Measurements from ENCODE around the gene RIBC1.
"Not testable (repeated sequence)": the region's sequence is repeated elsewhere in the genome, so short reads cannot be mapped to it uniquely, and the experiment has no call there.

Gene RIBC1

GRCh38 chrX:53442322-53442631 lies 19.6 kb downstream of the RIBC1 start:
- no peak for DNase-seq (ENCODE audit: extremely low read depth, low read depth)

DNA sequence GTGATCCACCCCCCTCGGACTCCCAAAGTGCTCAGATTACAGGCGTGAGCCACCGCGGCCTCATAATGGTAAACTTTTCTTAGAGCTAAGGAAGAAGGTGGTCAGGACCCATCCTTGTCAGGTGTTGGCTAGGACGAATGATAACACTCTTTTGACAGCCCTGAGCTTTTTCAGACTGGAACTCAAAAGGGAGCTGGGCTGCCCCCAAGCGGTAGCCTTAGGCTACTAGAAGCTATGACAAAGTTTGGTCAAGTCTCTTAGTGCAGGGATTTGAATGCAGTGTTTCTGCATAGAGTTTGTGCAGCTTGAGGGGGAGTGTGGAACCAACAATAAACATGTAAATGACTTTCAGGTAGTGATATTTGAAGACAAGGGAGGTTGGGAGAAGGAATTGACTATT lies 23.3 kb downstream of the RIBC1 start:
- DNase-seq (ENCODE audit: extremely low read depth, low read depth), result no peak
- TF ChIP-seq, protein P1, sequence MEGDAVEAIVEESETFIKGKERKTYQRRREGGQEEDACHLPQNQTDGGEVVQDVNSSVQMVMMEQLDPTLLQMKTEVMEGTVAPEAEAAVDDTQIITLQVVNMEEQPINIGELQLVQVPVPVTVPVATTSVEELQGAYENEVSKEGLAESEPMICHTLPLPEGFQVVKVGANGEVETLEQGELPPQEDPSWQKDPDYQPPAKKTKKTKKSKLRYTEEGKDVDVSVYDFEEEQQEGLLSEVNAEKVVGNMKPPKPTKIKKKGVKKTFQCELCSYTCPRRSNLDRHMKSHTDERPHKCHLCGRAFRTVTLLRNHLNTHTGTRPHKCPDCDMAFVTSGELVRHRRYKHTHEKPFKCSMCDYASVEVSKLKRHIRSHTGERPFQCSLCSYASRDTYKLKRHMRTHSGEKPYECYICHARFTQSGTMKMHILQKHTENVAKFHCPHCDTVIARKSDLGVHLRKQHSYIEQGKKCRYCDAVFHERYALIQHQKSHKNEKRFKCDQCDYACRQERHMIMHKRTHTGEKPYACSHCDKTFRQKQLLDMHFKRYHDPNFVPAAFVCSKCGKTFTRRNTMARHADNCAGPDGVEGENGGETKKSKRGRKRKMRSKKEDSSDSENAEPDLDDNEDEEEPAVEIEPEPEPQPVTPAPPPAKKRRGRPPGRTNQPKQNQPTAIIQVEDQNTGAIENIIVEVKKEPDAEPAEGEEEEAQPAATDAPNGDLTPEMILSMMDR (IDR thresholded peaks at IDR 0.05; ENCODE audit: low read depth, low read length), result peak; percentile 71

More at GRCh38 chrX:53442322-53442631, 19.6 kb downstream of the RIBC1 start:
- TF ChIP-seq, protein P1 (IDR thresholded peaks at IDR 0.05; ENCODE audit: low read depth, low read length), result no peak

- TF ChIP-seq, protein P1 (IDR thresholded peaks at IDR 0.05; ENCODE audit: low read depth, low read length), result no peak
- DNase-seq (ENCODE audit: extremely low read depth, low read depth), result no peak
Measured at GRCh38 chrX:53447441-53447840, 24.8 kb downstream of the RIBC1 start.

DNA sequence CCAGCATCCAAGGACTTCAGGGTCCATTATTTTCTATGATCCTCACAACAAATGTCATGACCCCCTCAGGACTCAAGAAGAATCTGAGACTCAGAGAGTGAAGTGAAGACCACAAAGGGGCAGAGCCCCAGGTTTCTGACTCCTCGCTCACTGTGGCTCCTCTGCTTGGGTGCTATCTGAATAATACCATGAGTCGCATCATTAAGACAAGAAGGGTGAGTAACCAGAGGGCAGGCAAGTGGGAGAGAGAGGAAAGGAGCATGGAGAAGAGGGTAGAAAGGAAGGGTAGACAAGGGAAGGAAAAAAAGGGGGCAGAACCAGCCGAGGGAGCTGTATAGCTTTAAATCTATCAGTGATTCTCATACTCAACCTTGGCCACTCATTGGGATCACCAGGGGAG lies 27.0 kb downstream of the RIBC1 start:
- DNase-seq (ENCODE audit: extremely low read depth, low read depth), result no peak
- TF ChIP-seq, protein P1 (IDR thresholded peaks at IDR 0.05; ENCODE audit: low read depth, low read length), result no peak

DNA sequence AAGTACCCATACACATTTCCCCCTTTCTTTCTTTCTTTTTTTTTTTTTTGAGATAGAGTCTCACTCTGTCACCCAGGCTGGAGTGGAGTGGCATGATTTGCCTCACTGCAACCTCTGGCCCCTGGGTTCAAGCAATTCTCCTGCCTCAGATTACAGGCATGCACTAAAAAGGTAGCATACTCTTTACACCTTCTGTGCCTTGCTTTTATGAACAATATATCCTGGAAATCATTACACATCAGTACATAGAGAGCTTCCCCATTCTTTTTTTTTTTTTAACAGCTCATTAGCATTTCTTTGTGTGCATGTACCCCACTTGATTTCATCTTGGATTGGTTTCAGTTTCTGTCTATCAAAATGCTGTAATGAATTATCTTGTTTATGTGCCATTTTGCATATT lies 30.1 kb downstream of the RIBC1 start:
- DNase-seq (ENCODE audit: extremely low read depth, low read depth), result no peak
- TF ChIP-seq, protein P1 (IDR thresholded peaks at IDR 0.05; ENCODE audit: low read depth, low read length), result no peak

DNA sequence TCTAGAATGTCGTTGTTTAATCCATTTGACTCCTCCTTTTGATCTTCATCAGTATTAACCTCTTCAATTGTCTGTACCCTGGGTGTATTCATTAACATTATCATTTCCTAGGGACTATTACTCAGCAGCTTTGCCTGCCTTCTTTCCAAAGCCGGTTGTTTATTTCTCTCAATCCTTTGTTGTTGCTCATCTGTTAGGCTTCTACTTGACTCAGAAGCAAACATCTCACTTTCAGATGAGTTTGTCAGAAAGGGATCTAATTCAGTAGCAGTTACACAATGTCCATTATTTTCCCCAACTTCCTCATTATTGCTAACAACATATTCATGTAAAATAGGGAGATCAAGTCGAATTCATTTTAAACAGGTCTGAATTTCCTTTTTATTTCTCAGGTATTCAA lies 33.6 kb downstream of the RIBC1 start:
- DNase-seq (ENCODE audit: extremely low read depth, low read depth), result no peak
- TF ChIP-seq, protein P1 (IDR thresholded peaks at IDR 0.05; ENCODE audit: low read depth, low read length), result no peak

DNA sequence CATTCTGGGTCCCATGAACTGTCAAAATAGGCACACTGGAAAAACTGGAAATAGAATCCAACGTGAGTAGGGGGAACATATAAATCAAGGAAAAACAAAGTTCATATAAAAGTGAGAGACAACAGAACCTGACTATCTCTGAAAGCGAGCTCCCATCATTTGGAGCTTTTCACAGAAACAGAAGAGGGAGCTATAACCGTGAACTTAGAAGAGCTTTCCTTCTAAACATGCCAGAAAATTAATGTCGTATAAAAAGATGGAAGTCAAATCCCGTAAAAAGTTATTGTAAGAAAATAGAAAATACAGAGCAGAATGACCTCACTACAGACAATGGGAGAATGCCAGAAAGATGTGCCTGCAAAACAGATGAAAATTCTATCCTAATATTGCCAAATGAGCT lies 35.4 kb downstream of the RIBC1 start:
- TF ChIP-seq, protein P1 (IDR thresholded peaks at IDR 0.05; ENCODE audit: low read depth, low read length), result peak; percentile 31
- DNase-seq (ENCODE audit: extremely low read depth, low read depth), result no peak

GRCh38 chrX:53468659-53469058 lies 46.0 kb downstream of the RIBC1 start:
- DNase-seq (ENCODE audit: extremely low read depth, low read depth), result not testable (repeated sequence)

All from AG09319 (cell line).